Kasumi-1 (cell line): Measurements from ENCODE around the gene RAC3.
A peak's percentile ranks its signal among the peaks of the same experiment; 100 is the strongest.

Source experiments
- DNase-seq, 2 experiments: peaks; one replicate each; lab custom pipeline; 2025; lab: John Stamatoyannopoulos, UW

RAC3 gene

GRCh38 chr17:82013341-82013740, 18.1 kb upstream of the RAC3 start:
- DNase-seq: no peak

- DNase-seq: no peak
Observed at GRCh38 chr17:82013772-82014321, 17.6 kb upstream of the RAC3 start.

GRCh38 chr17:82014432-82014831, 17.0 kb upstream of the RAC3 start:
- no peak for DNase-seq

- DNase-seq: no peak
Observed at GRCh38 chr17:82014971-82015310, 16.5 kb upstream of the RAC3 start.

GRCh38 chr17:82015311-82015971, 16.0 kb upstream of the RAC3 start:
- no peak for DNase-seq

- no peak for DNase-seq
Observed at GRCh38 chr17:82016061-82016874, 15.2 kb upstream of the RAC3 start.

GRCh38 chr17:82016875-82017459, 14.5 kb upstream of the RAC3 start:
- no peak for DNase-seq

- no peak for DNase-seq
Observed at GRCh38 chr17:82017612-82018151, 13.8 kb upstream of the RAC3 start.

- DNase-seq: no peak
Observed at GRCh38 chr17:82018152-82018988, 13.1 kb upstream of the RAC3 start.

- no peak for DNase-seq
Observed at GRCh38 chr17:82018989-82019689, 12.3 kb upstream of the RAC3 start.

GRCh38 chr17:82019690-82020571, 11.5 kb upstream of the RAC3 start:
- DNase-seq: peak; percentile 65 to 75

- no peak for DNase-seq
Observed at GRCh38 chr17:82020572-82021106, 10.8 kb upstream of the RAC3 start.

GRCh38 chr17:82021107-82021899, 10.2 kb upstream of the RAC3 start:
- peak; percentile 74 to 76 for DNase-seq

- DNase-seq: peak in 1 of 2 experiments; percentile 37
Observed at GRCh38 chr17:82021900-82022309, 9.6 kb upstream of the RAC3 start.

- DNase-seq: no peak
Observed at GRCh38 chr17:82022310-82022980, 9.0 kb upstream of the RAC3 start, which contains the start of gene CENPX. Gene CENPX, minus strand, starts transcription at chr17:82022878. Its CDS starts 17 bp downstream, at chr17:82022861.

GRCh38 chr17:82022981-82023446, 8.5 kb upstream of the RAC3 start, which contains the start of gene LRRC45:
Gene LRRC45, plus strand, starts transcription at chr17:82023305. Its CDS starts 339 bp downstream, at chr17:82023644.
- peak; percentile 100 for DNase-seq

GRCh38 chr17:82023447-82024241, 7.8 kb upstream of the RAC3 start:
- peak; percentile 48 to 52 for DNase-seq
